Stomach (tissue), 9 donors: Measurements from ENCODE around the gene UQCC2. TPM values are rescaled to one million over a fixed set of nuclear protein-coding genes. Genes with fewer than 3 reads are reported as not detected.

Experiments used
- DNase-seq, 2 donors: peaks; one replicate each; pipeline versions ENCODE4 v3.0.0 to v3.0.0-alpha.2; 2013 to 2019
- H3K27ac ChIP-seq, 5 donors: fragments of 200-600 bp in 4 of 5; sonication (generic) in 4 of 5; one replicate each; pipeline ENCODE4 v1.5.1; 2013 to 2019; ENCODE audit warnings: mild to moderate bottlenecking in 1 of 5, moderate library complexity in 1 of 5
- H3K27me3 ChIP-seq, 3 donors: fragments of 200-600 bp; sonication (generic); one replicate each; pipeline ENCODE4 v1.5.1; 2017 to 2019; ENCODE audit warnings: mixed run types in 1 of 3
- H3K36me3 ChIP-seq, 4 donors: fragments of 200-600 bp; sonication (generic); 1 replicate in 3 of 4; 2 replicates in 1 of 4; pipeline ENCODE4 v1.5.1; 2016 to 2019
- H3K4me1 ChIP-seq, 4 donors: fragments of 200-600 bp; sonication (generic); one replicate each; pipeline ENCODE4 v1.5.1; 2016 to 2019
- H3K4me3 ChIP-seq, 4 donors: fragments of 200-600 bp; sonication (generic) in 3 of 4; one replicate each; pipeline ENCODE4 v1.5.1; 2016 to 2019; ENCODE audit warnings: mild to moderate bottlenecking in 1 of 4
- H3K9me3 ChIP-seq, 4 donors: fragments of 200-600 bp; sonication (generic); one replicate each; pipeline ENCODE4 v1.5.1; 2016 to 2019
- CTCF ChIP-seq, 7 experiments: fragments of 450-650 bp in 4 of 7; fragments of 200-600 bp in 3 of 7; sonication (generic) in 3 of 7; IDR thresholded peaks; one replicate each; pipeline ENCODE4 v1.5.1; 2016 to 2019; ENCODE audit warnings: antibody characterized with exemption in 7 of 7, control low read depth in 2 of 7, mild to moderate bottlenecking in 1 of 7
- EP300 ChIP-seq: sonication (generic); formaldehyde crosslinking; IDR thresholded peaks from one replicate; pipeline ENCODE4 v1.6.1; 2017; ENCODE audit warnings: antibody characterized with exemption
- POLR2A ChIP-seq, 4 donors: fragments of 450-650 bp; IDR thresholded peaks; one replicate each; pipeline ENCODE4 v1.6.1; 2016; ENCODE audit warnings: antibody characterized with exemption in 4 of 4, control low read depth in 2 of 4, mild to moderate bottlenecking in 1 of 4, moderate library complexity in 1 of 4
- POLR2AphosphoS5 ChIP-seq, 3 donors: sonication (generic); formaldehyde crosslinking; IDR thresholded peaks; one replicate each; pipeline ENCODE4 v1.6.1; 2016; ENCODE audit warnings: antibody characterized with exemption in 3 of 3
- WGBS, 5 donors: extraction: QIAGEN DNeasy Blood & Tissue Kit in 3 of 5; methylation state at CpG; one replicate each; pipeline versions ENCODE4 v1.1.5 to v1.1.7; 2013 to 2018; 5-methylcytosine and 5-hydroxymethylcytosine counted together
- intact Hi-C: fragments of 100-400 bp; cut with DNase I; formaldehyde crosslinking; loops from one replicate; pipeline ENCODE4 v1.15.1; 2023; ENCODE audit warnings: low total_unique reads
- polyA plus RNA-seq, 3 donors: library from polyadenylated mRNA; stranded (reverse); fragments of 200-250 nt; gene quantifications; one replicate each; pipeline ENCODE4 v1.2.3, GENCODE V29; 2013
- total RNA-seq, 5 donors: library from RNA; depleted of rRNA; stranded (reverse); fragments of >200 nt; gene quantifications; one replicate each; pipeline versions ENCODE4 v1.1.0 to v1.2.3, GENCODE V29; 2014 to 2016
- donor health status: healthy with polysubstance abuse.
- donor health status: Bipolar disorder and iron deficiency.
- donor health status: healthy.

The UQCC2 gene
- total and polyA plus RNA-seq, 8 donors = 4.7 to 109 (median 24.7) TPM

- no peak for DNase-seq
- H3K36me3 ChIP-seq = peaks cover 3 to 40% (median 31%) of the 10 kb centered on the region in 4 donors
- H3K27ac ChIP-seq = no peak overlapping the region
- no peaks in the 10 kb centered on the region for H3K27me3 ChIP-seq
- TF ChIP-seq POLR2A (IDR thresholded peaks at IDR 0.05) (no peak), EP300 (no peak), POLR2AphosphoS5 (IDR thresholded peaks at IDR 0.05) (no peak), CTCF (IDR thresholded peaks at IDR 0.05) (no peak)
- intact Hi-C loops = no loop called here
- WGBS, 5 donors = 83 to 94% (median 91%) methylated on average over 5 of the region's 5 CpGs
- H3K4me1 ChIP-seq = peaks cover 18 to 34% (median 23%) of the 10 kb centered on the region in 4 donors
- no peak overlapping the region for H3K4me3 ChIP-seq
- no peaks in the 10 kb centered on the region for H3K9me3 ChIP-seq
Measured at GRCh38 chr6:33707771-33708170, 3.7 kb downstream of the UQCC2 start.

DNA sequence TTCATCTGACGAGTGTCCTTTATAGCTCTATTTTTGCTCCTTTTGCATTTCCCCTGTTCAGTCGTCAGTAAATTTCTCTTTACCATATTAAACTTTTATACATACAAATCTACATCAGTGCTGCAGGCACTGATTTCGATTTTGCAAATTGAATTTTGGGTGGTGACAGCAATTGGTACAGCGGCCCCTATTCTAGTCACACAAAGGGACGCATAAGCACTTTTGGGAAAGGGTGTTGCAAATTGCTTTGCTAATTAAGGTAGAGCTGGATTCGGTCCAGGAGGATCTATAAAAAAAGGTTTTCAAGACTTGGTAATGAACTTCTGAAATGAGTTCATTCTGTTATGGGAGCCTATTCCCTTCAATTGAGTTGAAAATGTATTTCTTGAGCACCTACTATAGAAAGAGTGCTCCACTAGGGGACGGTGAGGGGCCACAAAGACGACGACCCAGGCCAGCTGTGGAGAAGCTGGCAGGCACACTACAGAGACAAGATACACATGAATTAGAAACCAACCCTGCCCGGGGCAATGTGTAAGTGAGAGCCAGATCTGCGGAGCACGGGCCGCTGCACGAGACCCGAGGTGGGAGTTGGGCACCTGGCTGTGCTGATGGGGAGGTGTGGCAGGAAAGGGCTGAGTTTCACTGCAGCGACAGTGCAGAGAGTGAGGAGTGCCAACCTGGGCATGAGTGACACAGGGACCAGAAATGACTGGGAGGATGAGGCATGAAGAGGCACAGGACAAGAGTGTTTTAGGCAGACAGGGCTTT lies 5.4 kb downstream of the UQCC2 start:
- H3K4me3 ChIP-seq = no peak overlapping the region
- no peaks in the 10 kb centered on the region for H3K27me3 ChIP-seq
- peaks cover 13 to 26% (median 15%) of the 10 kb centered on the region in 4 donors for H3K4me1 ChIP-seq
- DNase-seq = no peak
- no peaks in the 10 kb centered on the region for H3K9me3 ChIP-seq
- no peak overlapping the region for H3K27ac ChIP-seq
- H3K36me3 ChIP-seq = peaks cover 3 to 44% (median 32%) of the 10 kb centered on the region in 4 donors
- intact Hi-C loops = no loop called here
- 78 to 85% (median 83%) methylated on average over 15 to 16 of the region's 16 CpGs for WGBS, 5 donors
- no peak for TF ChIP-seq EP300
- no peak for TF ChIP-seq CTCF (IDR thresholded peaks at IDR 0.05)
- no peak for TF ChIP-seq POLR2A (IDR thresholded peaks at IDR 0.05)
- TF ChIP-seq POLR2AphosphoS5 (IDR thresholded peaks at IDR 0.05) = no peak

DNA sequence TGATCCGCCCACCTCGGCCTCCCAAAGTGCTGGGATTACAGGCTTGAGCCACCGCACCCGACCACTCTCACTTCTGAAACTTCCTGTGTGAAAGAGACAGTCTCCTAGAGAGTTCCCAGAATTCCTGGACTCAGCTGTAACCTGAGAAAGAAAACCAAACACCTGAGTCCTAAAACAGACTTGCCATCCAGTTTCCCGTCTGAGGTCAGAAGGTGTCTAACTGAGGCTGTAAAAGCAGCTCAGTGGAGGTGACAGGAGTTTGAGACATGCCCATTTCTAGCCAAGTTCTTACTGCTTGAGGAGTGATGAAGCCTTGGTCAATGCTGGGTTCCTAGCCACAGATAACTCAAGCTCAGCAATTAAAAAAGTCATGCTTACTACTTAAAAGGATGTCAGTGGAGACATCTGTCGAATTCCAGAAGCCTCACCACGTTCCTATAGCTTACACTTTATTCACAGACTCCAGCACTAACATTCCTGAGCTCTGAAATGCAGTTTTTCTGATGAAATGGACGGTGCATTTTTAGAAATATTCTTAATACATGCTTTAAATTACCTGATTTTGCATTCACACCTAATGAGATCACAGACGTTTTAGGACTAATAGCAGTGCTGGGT lies 6.1 kb downstream of the UQCC2 start:
- no peak for TF ChIP-seq POLR2A (IDR thresholded peaks at IDR 0.05)
- TF ChIP-seq POLR2AphosphoS5 (IDR thresholded peaks at IDR 0.05) = no peak
- no peak for TF ChIP-seq CTCF (IDR thresholded peaks at IDR 0.05)
- TF ChIP-seq EP300 = no peak
- H3K36me3 ChIP-seq = peaks cover 3 to 51% (median 34%) of the 10 kb centered on the region in 4 donors
- H3K4me1 ChIP-seq = peaks cover 6 to 22% (median 9%) of the 10 kb centered on the region in 4 donors
- no peaks in the 10 kb centered on the region for H3K9me3 ChIP-seq
- H3K27me3 ChIP-seq = no peaks in the 10 kb centered on the region
- intact Hi-C loops = no loop called here
- no peak overlapping the region for H3K4me3 ChIP-seq
- H3K27ac ChIP-seq = no peak overlapping the region
- WGBS, 5 donors = 76 to 84% (median 80%) methylated on average over 9 of the region's 9 CpGs
- DNase-seq = no peak

DNA sequence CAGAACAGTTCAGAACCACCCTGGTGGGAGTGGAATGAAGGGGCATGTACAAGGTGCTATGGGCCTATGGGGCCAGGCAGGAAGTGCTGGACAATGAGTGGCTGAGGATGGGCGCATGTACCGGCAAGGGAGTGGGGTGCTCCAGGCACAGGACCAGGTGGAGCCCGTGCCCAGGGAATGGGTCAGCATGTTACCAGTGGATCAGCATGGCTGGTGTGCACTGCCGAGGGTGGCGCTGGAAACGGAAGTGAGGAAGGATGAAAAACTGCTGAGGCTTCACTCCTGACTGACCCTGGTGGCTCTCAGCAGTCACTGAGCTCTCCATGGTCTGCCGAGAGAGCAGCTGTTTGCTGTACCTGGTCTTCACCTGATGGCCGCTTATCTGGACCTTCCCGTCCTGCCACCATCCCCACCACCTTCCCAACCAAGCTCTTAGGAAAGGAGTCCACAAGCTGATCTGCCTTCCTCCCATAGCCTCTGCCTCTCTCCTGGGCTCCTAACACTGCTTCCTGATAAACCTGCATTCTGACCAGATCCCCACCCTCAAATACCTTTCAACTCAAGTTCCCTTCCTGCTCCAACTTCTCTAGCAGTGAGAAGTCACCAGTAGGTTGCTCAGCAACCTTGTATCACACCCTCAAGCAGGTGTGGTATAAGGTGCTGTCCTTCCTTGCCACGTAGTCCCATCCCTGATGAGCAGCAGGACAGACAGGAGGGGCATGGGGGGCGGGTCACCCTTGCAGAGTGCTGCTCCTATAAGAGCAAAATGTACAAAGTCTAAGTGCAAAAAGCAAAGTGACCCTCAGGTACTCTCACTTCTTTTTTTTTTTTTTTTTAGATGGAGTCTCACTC lies 7.1 kb downstream of the UQCC2 start:
- DNase-seq = no peak
- intact Hi-C loops = loop anchor here (5.0 kb wide), 1 partner anchor 117 kb away; no protein-coding TSS in a partner anchor
- H3K4me1 ChIP-seq = peaks cover 0 to 19% (median 3%) of the 10 kb centered on the region in 4 donors
- H3K4me3 ChIP-seq = no peak overlapping the region
- 72 to 89% (median 81%) methylated on average over 11 of the region's 11 CpGs for WGBS, 5 donors
- H3K27me3 ChIP-seq = no peaks in the 10 kb centered on the region
- no peaks in the 10 kb centered on the region for H3K9me3 ChIP-seq
- TF ChIP-seq POLR2A (IDR thresholded peaks at IDR 0.05) (no peak), CTCF (IDR thresholded peaks at IDR 0.05) (no peak), POLR2AphosphoS5 (IDR thresholded peaks at IDR 0.05) (no peak), EP300 (no peak)
- H3K27ac ChIP-seq = no peak overlapping the region
- peaks cover 3 to 52% (median 31%) of the 10 kb centered on the region in 4 donors for H3K36me3 ChIP-seq
